WTC11 (cell line): ENCODE results near the gene BTBD19. TPM values are rescaled to one million over a fixed set of nuclear protein-coding genes. Genes with fewer than 3 reads are reported as not detected.

Experiments
- AFF4 ChIP-seq: sonication (generic); formaldehyde crosslinking; IDR thresholded peaks from 2 replicates; pipeline ENCODE4 v1.8.1; 2023; ENCODE audit warnings: mild to moderate bottlenecking, missing genetic modification reagents, borderline replicate concordance
- AR ChIP-seq: fragments of 250-450 bp; sonication (Bioruptor Pico); IDR thresholded peaks from 2 replicates; pipeline ENCODE4 v1.9.0; 2021; ENCODE audit warnings: mild to moderate bottlenecking
- ATF1 ChIP-seq: sonication (generic); formaldehyde crosslinking; IDR thresholded peaks from 2 replicates; pipeline ENCODE4 v1.8.1; 2023; ENCODE audit warnings: mild to moderate bottlenecking, moderate library complexity, missing genetic modification reagents
- ATF2 ChIP-seq: sonication (generic); formaldehyde crosslinking; IDR thresholded peaks from 2 replicates; pipeline ENCODE4 v1.8.1; 2022; ENCODE audit warnings: low read depth, missing genetic modification reagents, borderline replicate concordance
- ATF6 ChIP-seq: sonication (generic); formaldehyde crosslinking; IDR thresholded peaks from 2 replicates; pipeline ENCODE4 v1.8.1; 2023; ENCODE audit warnings: mild to moderate bottlenecking, missing genetic modification reagents
- CDX4 ChIP-seq: fragments of 250-450 bp; sonication (Bioruptor Pico); IDR thresholded peaks from 2 replicates; pipeline ENCODE4 v1.9.0; 2021; ENCODE audit warnings: moderate library complexity, mild to moderate bottlenecking, inconsistent platforms, borderline replicate concordance
- CREB1 ChIP-seq: sonication (generic); formaldehyde crosslinking; IDR thresholded peaks from 2 replicates; pipeline ENCODE4 v1.8.0; 2023; ENCODE audit warnings: mild to moderate bottlenecking, missing genetic modification reagents
- ELF4 ChIP-seq: sonication (generic); formaldehyde crosslinking; IDR thresholded peaks from 2 replicates; pipeline ENCODE4 v1.8.1; 2022; ENCODE audit warnings: low read depth, mild to moderate bottlenecking, moderate library complexity, missing genetic modification reagents
- ERG ChIP-seq: fragments of 250-450 bp; sonication (Bioruptor Pico); IDR thresholded peaks from 2 replicates; pipeline ENCODE4 v1.8.0; 2021; ENCODE audit warnings: mild to moderate bottlenecking
- HMGXB4 ChIP-seq: sonication (generic); formaldehyde crosslinking; IDR thresholded peaks from 2 replicates; pipeline ENCODE4 v1.8.1; 2023; ENCODE audit warnings: mild to moderate bottlenecking, moderate library complexity, missing genetic modification reagents
- IRF2 ChIP-seq: sonication (generic); formaldehyde crosslinking; IDR thresholded peaks from 2 replicates; pipeline ENCODE4 v1.8.0; 2022; ENCODE audit warnings: low read depth, missing genetic modification reagents, borderline replicate concordance
- MAX ChIP-seq: sonication (generic); formaldehyde crosslinking; IDR thresholded peaks from 2 replicates; pipeline ENCODE4 v1.8.0; 2022; ENCODE audit warnings: mild to moderate bottlenecking, missing genetic modification reagents
- NR2C2 ChIP-seq: sonication (generic); formaldehyde crosslinking; IDR thresholded peaks from 2 replicates; pipeline ENCODE4 v1.8.0; 2022; ENCODE audit warnings: mild to moderate bottlenecking, missing genetic modification reagents
- OVOL2 ChIP-seq: fragments of 250-450 bp; sonication (Bioruptor Pico); IDR thresholded peaks from 2 replicates; pipeline ENCODE4 v1.9.0; 2021; ENCODE audit warnings: mild to moderate bottlenecking, borderline replicate concordance
- ZNF138 ChIP-seq: sonication (generic); formaldehyde crosslinking; conservative IDR thresholded peaks from 2 replicates; pipeline ENCODE4 v1.8.1; 2022; ENCODE audit warnings: mild to moderate bottlenecking, moderate library complexity, missing genetic modification reagents
- ZNF396 ChIP-seq: fragments of 250-450 bp; sonication (Bioruptor Pico); IDR thresholded peaks from 2 replicates; pipeline ENCODE4 v1.8.0; 2021; ENCODE audit warnings: mild to moderate bottlenecking, moderate library complexity, borderline replicate concordance
- ZNF532 ChIP-seq: fragments of 250-450 bp; sonication (Bioruptor Pico); IDR thresholded peaks from 2 replicates; pipeline ENCODE4 v1.9.0; 2021; ENCODE audit warnings: mild to moderate bottlenecking, borderline replicate concordance
- total RNA-seq: library from RNA; stranded (reverse); gene quantifications from 3 replicates; pipeline ENCODE4 v1.2.3, GENCODE V29; 2021

BTBD19 gene
- total RNA-seq, 1 experiment from 2014 or later = 1.7 TPM

- TF ChIP-seq ERG (CRISPR knock-in tag) (no peak), ATF1 (no peak), HMGXB4 (CRISPR knock-in tag) (peak; percentile 64; the same call in 1 of the 2 replicates), ZNF396 (no peak), CREB1 (no peak), IRF2 (CRISPR knock-in tag) (no peak), MAX (CRISPR knock-in tag) (peak; percentile 98), AFF4 (peak; percentile 65; the same call in 1 of the 2 replicates), ATF6 (no peak), NR2C2 (CRISPR knock-in tag) (no peak), OVOL2 (no peak), ZNF532 (CRISPR knock-in tag) (no peak), ZNF138 (CRISPR knock-in tag) (no peak), CDX4 (CRISPR knock-in tag) (no peak), AR (CRISPR knock-in tag) (no peak), ATF2 (no peak), ELF4 (no peak)
These were observed 8.3 kb upstream of the BTBD19 start, which contains the start of gene PLK3 (continued) for GRCh38 chr1:44799770-44800584.
